Midbrain (tissue), 1 donor: Measurements from ENCODE around the gene GPR68.
"Not testable (repeated sequence)": the region's sequence is repeated elsewhere in the genome, so short reads cannot be mapped to it uniquely, and the experiment has no call there.

Experiments
- DNase-seq: peaks from one replicate; lab custom pipeline; 2025; lab: John Stamatoyannopoulos, UW

The GPR68 gene

DNA sequence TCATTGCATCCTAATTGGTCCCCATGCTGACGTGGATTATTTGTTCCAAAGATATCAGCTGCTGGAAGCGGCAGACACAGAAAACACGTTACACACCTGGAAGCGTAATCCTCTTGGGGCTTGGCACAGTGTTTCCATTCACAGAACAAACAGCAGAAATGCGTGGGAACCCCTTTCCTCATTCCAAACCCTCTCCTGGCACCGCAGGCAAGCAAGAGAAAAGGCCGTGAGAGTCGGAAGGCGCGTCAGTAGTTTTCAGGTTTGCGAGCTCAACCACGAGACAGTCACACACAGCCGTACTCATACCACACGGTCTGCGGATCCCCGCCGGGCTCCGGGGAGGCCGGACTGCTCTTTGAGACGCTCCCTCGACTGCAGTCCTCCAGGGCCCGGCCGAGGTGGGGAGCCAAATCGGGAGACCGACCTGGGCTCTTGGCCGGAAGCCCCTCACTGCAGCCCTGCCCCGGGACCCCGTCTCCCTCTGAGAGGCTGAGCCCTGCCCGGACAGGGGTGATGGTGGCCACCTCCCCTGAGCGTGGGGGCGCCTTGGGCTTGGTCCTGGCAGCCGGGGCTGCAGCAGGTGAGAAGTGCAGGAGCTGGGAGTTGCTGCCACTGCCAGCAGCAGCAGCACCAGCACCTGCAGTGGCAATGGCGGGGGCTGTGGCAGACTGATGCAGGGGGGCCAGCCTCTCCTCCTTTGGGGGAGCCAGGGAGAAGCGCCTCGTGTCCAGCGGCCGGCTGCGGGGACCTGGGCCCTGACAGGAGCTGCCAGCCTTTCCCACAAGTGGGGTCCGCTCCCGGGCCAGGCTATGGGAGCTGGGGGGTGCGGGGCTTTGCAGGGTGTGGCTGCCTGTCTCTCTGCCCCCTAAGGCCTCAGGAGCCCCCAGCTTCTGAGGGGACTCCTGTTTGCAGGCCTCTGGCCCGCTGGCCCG lies 28.1 kb upstream of the GPR68 start:
- no peak for DNase-seq

GRCh38 chr14:91271639-91272038 lies 27.1 kb upstream of the GPR68 start:
- no peak for DNase-seq

DNA sequence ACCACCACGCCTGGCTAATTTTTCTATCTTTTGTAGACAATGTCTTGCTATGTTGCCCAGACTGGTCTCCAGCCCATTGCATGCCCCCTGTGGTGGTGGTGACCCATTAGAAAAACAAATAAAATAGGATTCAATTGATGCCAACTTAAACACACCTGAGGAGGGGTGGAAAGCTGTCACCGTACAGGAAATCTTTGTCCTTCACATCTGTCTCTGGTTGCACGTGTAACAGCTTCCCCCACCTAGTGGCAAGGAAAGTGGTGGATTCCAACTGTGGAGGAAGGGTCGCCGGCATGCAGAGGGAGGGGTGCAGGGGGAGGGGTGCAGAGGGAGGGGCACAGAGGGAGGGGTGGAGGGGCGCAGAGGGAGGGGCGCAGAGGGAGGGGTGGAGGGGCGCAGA lies 26.1 kb upstream of the GPR68 start:
- no peak for DNase-seq

- DNase-seq = no peak
Measured at GRCh38 chr14:91270188-91270587, 25.7 kb upstream of the GPR68 start.

- DNase-seq = peak; percentile 33
Measured at GRCh38 chr14:91269076-91269991, 24.8 kb upstream of the GPR68 start.

DNA sequence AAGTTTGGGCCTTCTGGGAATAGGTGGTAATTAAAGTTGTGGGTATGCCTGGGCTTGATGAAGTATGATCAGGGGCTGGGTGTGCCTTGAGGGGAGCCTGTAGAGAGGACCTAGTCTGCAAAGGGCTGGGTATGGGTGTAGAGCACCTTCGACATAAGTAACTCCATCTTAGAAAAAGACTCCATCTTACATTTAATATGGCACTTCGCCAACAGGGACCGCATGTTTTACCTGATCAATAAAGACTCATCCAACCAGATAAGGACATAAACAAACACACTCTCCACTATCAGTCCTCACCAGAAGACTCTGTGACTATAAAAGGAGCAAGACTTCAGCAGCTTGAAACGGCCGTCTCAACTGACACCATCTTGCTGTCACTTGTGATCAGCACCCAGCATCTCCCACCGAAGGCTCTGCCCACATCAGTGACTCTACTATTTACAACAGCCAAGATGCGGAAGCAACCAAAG lies 23.5 kb upstream of the GPR68 start:
- DNase-seq = no peak

GRCh38 chr14:91266276-91266675 lies 21.8 kb upstream of the GPR68 start:
- not testable (repeated sequence) for DNase-seq

DNA sequence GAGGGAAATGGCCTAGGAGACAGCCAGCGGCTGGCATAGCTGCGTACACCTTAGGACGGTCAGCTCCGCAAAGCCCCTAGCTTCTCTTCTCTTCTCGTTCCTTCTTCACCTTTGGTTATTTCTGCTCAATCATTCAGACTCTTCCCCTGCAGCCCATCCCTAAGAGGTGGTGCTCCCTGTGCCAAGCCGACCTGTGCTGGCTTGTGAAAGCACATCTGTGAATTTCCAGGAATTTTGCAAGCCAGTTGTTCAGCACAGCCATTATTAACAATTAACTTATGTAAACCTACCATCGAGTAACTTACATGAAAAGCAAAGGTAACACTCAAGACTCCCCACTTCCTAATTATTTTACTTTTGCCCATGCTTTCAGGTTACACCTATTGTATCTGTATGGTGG lies 20.9 kb upstream of the GPR68 start:
- no peak for DNase-seq

GRCh38 chr14:91264151-91265150 lies 19.9 kb upstream of the GPR68 start:
- no peak for DNase-seq

- DNase-seq = no peak
Measured at GRCh38 chr14:91263329-91263728, 18.8 kb upstream of the GPR68 start.

- DNase-seq = no peak
Measured at GRCh38 chr14:91261986-91262549, 17.6 kb upstream of the GPR68 start.

GRCh38 chr14:91261115-91261514 lies 16.6 kb upstream of the GPR68 start:
- DNase-seq = no peak

DNA sequence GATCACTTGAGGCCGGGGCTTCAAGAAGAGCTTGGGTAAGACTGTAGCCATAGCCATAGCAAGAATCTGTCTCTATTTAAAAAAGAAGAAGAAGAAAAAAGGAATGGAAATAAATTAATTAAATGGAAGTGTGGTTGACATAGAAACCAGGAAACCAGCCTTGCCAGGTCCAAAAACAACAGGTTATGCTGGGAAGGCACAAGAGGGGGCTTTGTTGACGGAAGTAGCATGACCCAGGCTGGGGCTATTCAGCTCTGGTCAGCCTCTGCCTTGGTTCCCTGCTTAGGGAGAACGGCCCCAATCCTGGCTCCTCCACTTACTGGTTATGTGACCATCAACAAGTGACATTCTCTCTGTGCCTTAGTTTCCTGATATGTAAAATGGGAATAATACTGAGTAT lies 14.4 kb upstream of the GPR68 start:
- DNase-seq = no peak

- DNase-seq = no peak
Measured at GRCh38 chr14:91258011-91258618, 13.6 kb upstream of the GPR68 start.

GRCh38 chr14:91257328-91258010 lies 13.0 kb upstream of the GPR68 start:
- DNase-seq = no peak

GRCh38 chr14:91256661-91257060 lies 12.2 kb upstream of the GPR68 start:
- no peak for DNase-seq

DNA sequence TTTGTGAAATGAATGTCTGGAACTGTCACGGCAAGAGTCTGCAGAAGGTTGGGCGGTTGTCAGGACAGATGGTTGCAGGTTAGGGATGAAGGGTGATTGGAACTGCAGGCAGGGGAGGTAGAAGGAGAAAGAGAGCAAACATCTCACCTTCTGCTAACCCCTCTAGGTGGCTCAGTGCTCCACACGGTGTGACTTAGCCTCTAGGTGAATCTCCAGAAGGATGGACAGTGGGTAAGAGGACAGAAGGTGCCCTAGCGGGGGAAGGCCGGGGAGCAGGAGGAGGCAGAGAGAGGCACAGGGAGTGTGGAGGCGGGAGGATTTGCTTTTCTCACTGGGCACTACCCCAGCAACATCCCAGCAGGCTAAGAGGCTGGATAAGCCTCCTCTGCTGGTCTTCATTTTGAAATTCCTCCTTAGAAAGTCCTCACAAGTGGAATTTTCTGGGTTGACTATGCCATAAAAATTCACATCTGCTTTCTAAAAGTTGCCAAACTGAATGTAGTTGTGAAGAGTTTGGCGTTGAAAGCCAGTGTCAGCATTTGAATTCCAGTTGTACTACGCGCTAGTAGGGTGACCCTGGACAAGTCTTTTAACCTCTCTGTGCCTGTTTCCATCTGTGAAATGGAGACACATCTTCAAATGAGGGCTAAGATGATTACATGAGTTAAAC lies 10.7 kb upstream of the GPR68 start:
- no peak for DNase-seq

DNA sequence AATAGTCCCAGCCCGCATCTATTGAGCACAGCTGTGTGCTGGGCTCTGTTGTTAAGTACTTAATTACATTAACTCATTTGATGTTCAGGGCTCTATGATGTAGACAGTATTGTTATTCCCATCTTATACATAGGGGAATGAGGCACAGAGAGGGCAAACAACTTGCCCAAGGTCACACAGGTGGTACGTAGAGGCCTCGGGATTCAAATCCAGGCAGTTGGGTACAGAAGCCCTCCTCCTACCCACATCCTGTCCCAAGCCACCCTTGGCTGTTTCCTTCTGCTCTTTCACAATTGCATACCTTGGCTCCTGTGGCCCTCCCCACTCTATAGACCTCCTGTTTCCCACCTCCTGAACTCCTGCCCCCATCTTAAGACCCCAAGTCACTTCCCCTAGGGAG lies 10.0 kb upstream of the GPR68 start:
- no peak for DNase-seq

DNA sequence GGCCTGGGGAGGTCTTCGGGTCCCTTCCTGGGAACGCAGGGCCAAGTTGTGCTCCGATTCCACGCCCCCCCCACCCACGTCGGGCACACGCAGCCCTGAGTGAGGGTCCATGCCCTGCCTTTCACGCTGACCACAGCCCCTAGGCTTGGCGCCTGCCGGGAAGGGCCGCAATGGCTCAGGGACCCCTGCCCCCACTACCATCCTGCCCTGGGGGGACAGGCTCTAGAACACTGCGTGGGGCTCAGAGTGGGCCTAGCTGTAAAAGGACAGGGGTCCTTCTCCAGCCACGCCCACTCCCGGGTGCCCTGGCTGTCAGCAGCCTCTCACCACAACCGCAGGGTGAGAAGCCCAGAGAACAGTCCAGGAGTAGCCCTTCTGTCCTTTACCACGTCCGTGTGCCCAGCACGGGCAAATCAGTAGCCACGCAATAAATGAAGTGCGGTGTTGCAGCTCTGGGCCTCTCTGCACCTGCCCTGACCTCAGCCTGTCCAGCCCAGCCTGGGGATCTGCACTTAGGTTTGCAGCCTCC lies 9.4 kb upstream of the GPR68 start:
- no peak for DNase-seq
